ENCODE measurements around the gene CSDE1. TPM values are rescaled to one million over a fixed set of nuclear protein-coding genes. Genes with fewer than 3 reads are reported as not detected.
A peak's percentile ranks its signal among the peaks of the same experiment; 100 is the strongest.

The CSDE1 gene
- total RNA-seq, 4 donors from 2014 or later, result 548 to 1,437 (median 734) TPM

- H3K9me3 ChIP-seq, result no peaks in the 10 kb centered on the region
- no peak for TF ChIP-seq POLR2A (IDR thresholded peaks at IDR 0.05)
- TF ChIP-seq, protein P1, sequence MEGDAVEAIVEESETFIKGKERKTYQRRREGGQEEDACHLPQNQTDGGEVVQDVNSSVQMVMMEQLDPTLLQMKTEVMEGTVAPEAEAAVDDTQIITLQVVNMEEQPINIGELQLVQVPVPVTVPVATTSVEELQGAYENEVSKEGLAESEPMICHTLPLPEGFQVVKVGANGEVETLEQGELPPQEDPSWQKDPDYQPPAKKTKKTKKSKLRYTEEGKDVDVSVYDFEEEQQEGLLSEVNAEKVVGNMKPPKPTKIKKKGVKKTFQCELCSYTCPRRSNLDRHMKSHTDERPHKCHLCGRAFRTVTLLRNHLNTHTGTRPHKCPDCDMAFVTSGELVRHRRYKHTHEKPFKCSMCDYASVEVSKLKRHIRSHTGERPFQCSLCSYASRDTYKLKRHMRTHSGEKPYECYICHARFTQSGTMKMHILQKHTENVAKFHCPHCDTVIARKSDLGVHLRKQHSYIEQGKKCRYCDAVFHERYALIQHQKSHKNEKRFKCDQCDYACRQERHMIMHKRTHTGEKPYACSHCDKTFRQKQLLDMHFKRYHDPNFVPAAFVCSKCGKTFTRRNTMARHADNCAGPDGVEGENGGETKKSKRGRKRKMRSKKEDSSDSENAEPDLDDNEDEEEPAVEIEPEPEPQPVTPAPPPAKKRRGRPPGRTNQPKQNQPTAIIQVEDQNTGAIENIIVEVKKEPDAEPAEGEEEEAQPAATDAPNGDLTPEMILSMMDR (IDR thresholded peaks at IDR 0.05), result peak in 1 of 6 experiments; percentile 17
- WGBS, 2 donors, result 70 to 74% methylated on average over 9 of the region's 9 CpGs
- H3K4me3 ChIP-seq (replicated peaks in 1 of 3), result peak overlapping the region in 1 of 3 donors; percentile 90
- H3K27me3 ChIP-seq, result no peaks in the 10 kb centered on the region
- intact Hi-C loops (cut with DNase I), result no loop called here
- DNase-seq, result no peak
- no peaks in the 10 kb centered on the region for H3K36me3 ChIP-seq
- peaks cover 0 to 4% of the 10 kb centered on the region in 2 donors for H3K4me1 ChIP-seq
- H3K27ac ChIP-seq, result no peak overlapping the region
Measured at GRCh38 chr1:114671011-114671938, 86.5 kb downstream of the CSDE1 start.

DNA sequence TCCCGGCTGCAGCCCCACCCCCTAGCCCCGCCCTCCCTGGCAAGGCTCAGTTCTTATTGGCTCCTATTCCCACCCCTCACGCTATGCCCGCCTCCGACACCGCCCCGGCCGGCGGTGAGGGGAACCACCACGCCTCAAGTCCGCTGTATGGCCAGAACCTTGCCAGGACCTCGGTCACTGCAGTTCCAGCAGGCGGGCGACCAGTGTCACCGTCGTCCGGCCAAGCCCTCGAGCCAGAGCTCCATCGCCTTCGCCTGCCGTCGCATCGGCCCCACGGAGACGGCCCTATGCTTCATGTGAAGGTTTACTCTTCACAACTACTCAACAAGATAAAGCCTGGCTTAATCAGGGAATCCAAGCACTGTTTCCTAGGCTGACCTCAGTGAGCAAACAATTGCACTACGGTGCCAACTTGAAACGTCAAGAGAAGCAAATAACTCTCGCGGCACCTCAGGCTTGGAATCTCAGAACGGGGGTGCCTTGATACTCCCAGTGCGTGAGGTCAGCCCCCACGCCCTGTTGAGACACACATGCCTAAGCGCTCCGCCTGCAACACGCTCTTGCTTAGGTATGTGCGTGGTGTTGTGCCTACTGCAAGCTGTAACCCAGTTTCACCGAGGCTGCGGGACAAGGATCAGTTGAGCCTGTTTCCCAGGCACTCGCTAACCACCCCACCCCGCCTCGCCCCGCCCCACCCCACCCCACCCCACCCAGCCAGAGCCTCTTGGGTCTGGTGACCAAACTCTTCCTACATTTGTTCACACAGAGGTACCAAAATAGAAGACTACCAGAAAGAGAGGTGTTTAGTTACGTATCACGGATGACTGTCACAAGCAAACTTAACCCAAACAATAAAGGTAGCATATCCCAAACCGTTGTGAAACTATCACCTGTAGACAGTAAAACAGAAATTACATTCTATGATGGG is 87.4 kb downstream of the CSDE1 start:
- DNase-seq, result peak; percentile 95 to 97
- peak; percentile 34 to 93 for TF ChIP-seq POLR2A (IDR thresholded peaks at IDR 0.05)
- TF ChIP-seq, protein P1 (IDR thresholded peaks at IDR 0.05), result peak in 3 of 6 experiments; percentile 11 to 30 (median 17)
- Histone ChIP-seq H3K4me1 (peaks cover 0 to 4% of the 10 kb centered on the region in 2 donors), H3K27ac (peak overlapping the region in 2 of 3 donors; percentile 30 to 63), H3K4me3 (replicated peaks in 1 of 3) (peak overlapping the region; percentile 1 to 90 (median 75)), H3K27me3 (no peaks in the 10 kb centered on the region), H3K9me3 (no peaks in the 10 kb centered on the region), H3K36me3 (no peaks in the 10 kb centered on the region)
- WGBS, 2 donors, result 6 to 9% methylated on average over 16 to 25 of the region's 45 CpGs
- intact Hi-C loops (cut with DNase I), result no loop called here

DNA sequence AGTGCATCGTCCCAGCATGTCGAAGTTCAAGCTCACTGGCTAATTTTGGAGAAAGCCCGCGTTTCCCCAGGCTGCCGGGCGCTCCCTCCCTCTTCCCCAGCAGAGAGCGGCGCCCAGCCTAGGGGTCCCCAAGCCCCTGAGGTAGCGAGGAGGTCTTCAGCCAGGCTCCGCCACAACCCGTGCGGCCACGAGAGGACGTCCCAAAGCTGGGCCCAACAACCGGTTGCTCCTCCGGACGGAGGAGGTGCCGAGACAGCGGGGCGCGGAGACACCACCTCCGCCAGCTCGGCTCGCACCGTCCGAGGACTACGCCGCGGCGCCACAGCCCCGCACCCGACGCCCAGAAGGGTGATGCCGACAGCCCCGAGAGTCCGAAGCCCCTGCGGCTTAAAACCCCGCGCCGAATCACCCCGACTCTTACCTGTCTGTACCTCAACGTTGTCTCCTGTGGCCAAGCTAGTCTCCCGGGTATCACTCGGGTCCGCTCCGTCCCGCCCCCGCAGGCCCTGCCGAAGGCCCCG is 88.2 kb downstream of the CSDE1 start, which contains the start of gene DENND2C:
DENND2C (minus strand) TSS at position 488 of the 521 bp plus-strand sequence. CDS start 44,065 bp downstream, outside the sequence.
- no peak for DNase-seq
- TF ChIP-seq, protein P1 (IDR thresholded peaks at IDR 0.05), result no peak
- TF ChIP-seq POLR2A (IDR thresholded peaks at IDR 0.05), result peak in 1 of 2 donors; percentile 47
- intact Hi-C loops (cut with DNase I), result no loop called here
- Histone ChIP-seq H3K36me3 (no peaks in the 10 kb centered on the region), H3K27ac (peak within 1 kb of the TSS in 2 of 3 donors; percentile 63 to 68), H3K27me3 (no peaks in the 10 kb centered on the region), H3K9me3 (no peaks in the 10 kb centered on the region), H3K4me3 (replicated peaks in 1 of 3) (peak within 1 kb of the TSS; percentile 56 to 90 (median 75)), H3K4me1 (peaks cover 0 to 4% of the 10 kb centered on the region in 2 donors)
- WGBS, 2 donors, result 1 to 2% methylated on average over 40 to 42 of the region's 50 CpGs

- intact Hi-C loops (cut with DNase I), result no loop called here
- WGBS, 2 donors, result 48 to 52% methylated on average over 13 of the region's 13 CpGs
Measured at GRCh38 chr1:114668784-114669561, 88.8 kb downstream of the CSDE1 start.

More at GRCh38 chr1:114668784-114669561, 88.8 kb downstream of the CSDE1 start:
- Histone ChIP-seq H3K4me1 (peaks cover 0 to 4% of the 10 kb centered on the region in 2 donors), H3K4me3 (replicated peaks in 1 of 3) (peak overlapping the region; percentile 56 to 90 (median 75)), H3K9me3 (no peaks in the 10 kb centered on the region), H3K27me3 (no peaks in the 10 kb centered on the region), H3K36me3 (no peaks in the 10 kb centered on the region), H3K27ac (peak overlapping the region in 2 of 3 donors; percentile 63 to 68)
- no peak for TF ChIP-seq POLR2A (IDR thresholded peaks at IDR 0.05)
- TF ChIP-seq, protein P1 (IDR thresholded peaks at IDR 0.05), result no peak
- DNase-seq, result no peak

All from thyroid gland (tissue), 4 donors.